ENCODE results near the gene ENOX1.

ENOX1 gene

DNA sequence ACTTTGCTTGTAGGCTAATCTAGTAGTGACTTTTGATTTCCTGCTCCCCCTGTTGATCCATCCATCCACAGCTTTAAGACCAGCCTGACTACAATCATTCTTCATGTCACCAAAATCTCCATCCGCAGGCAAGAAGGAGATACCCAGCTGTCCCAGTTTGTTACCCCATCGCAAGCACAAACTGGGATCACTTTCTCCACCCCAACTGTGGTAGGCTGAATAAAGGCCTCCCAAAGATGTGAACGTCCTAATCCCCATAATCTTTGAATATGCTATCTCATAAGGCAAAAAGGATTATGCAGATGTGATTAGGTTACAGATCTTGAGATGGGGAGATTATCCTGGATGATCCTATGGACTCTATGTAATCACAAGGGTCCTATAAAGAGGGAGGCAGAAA lies 202.0 kb downstream of the ENOX1 start:
- TF ChIP-seq, protein P1, sequence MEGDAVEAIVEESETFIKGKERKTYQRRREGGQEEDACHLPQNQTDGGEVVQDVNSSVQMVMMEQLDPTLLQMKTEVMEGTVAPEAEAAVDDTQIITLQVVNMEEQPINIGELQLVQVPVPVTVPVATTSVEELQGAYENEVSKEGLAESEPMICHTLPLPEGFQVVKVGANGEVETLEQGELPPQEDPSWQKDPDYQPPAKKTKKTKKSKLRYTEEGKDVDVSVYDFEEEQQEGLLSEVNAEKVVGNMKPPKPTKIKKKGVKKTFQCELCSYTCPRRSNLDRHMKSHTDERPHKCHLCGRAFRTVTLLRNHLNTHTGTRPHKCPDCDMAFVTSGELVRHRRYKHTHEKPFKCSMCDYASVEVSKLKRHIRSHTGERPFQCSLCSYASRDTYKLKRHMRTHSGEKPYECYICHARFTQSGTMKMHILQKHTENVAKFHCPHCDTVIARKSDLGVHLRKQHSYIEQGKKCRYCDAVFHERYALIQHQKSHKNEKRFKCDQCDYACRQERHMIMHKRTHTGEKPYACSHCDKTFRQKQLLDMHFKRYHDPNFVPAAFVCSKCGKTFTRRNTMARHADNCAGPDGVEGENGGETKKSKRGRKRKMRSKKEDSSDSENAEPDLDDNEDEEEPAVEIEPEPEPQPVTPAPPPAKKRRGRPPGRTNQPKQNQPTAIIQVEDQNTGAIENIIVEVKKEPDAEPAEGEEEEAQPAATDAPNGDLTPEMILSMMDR (conservative IDR thresholded peaks at IDR 0.05) = no peak
- no peak overlapping the region for H3K27ac ChIP-seq

DNA sequence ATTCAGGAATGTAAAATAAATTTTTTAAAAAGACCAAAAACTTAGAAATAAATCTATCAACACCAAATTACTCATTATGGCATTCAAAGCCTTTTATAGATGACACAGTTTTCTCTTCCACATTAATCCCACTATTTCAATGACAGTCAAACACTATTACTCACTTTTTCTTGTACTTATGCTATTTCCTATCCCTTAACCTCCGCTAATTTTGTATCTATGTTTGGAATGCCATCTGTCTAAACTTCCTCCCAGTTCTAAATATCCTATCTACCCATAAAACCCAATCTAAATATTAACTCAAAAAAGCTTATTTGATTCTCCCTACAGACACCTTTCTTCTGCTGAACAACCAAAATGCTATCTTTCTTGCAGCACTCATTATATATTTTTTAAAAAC lies 203.5 kb downstream of the ENOX1 start:
- no peak overlapping the region for H3K27ac ChIP-seq
- TF ChIP-seq, protein P1 (conservative IDR thresholded peaks at IDR 0.05) = no peak

DNA sequence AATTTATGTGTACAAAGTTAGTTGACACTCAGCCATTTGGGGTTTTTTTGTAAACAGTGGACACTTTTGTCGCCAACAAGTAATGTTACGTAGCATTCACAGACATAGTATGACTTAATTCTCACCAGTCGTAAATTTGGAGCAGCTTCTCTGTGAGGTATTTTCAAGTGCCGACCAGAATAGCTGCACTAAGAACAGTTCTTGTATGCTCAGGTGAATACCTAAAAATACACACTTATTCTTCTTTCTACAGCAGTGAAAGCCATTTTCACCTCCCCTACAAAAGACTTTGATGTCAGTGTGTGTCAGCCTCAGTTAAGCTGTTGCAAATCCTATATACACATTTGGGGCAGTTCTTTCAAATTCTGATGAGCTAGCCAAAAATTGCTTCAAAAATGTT lies 206.5 kb downstream of the ENOX1 start:
- no peak overlapping the region for H3K27ac ChIP-seq
- TF ChIP-seq, protein P1 (conservative IDR thresholded peaks at IDR 0.05) = no peak

DNA sequence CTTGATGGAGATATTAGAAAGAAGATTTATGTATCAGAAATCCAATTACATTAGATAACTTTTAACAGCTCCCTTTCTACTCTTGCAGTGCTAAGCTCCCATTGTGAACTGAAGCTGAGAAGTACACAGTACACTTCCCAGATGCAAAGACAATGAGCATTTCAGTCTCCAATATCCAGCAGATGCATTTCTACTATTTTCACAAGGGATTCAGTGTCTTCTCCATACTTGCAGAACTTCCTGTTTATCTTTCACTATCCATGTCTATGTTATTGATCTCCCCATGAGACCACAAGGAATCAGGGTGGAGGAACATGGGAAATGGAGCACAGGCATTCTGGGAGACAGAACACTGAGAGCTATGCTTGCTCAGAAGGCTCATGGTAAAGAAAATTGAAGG lies 207.5 kb downstream of the ENOX1 start:
- TF ChIP-seq, protein P1 (conservative IDR thresholded peaks at IDR 0.05) = no peak
- no peak overlapping the region for H3K27ac ChIP-seq

DNA sequence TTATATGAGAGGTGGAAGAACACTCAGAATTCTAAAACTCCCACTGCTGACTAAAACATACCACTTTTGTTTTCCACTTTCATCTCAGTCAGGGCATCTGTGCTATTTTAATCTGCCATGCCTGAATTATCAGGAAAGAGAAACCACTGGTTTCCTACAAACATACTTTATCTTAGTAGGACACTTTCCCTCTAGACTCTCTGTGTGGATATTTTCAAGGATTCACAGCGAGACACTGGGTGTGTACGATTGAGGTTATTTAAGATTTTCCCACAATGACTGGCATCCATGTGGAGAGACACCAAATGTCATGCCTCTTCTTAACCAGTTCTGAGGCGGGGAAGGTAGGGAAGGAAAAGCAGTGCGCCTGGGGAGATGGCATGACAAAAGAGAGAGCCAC lies 212.2 kb downstream of the ENOX1 start:
- no peak overlapping the region for H3K27ac ChIP-seq
- TF ChIP-seq, protein P1 (conservative IDR thresholded peaks at IDR 0.05) = no peak

DNA sequence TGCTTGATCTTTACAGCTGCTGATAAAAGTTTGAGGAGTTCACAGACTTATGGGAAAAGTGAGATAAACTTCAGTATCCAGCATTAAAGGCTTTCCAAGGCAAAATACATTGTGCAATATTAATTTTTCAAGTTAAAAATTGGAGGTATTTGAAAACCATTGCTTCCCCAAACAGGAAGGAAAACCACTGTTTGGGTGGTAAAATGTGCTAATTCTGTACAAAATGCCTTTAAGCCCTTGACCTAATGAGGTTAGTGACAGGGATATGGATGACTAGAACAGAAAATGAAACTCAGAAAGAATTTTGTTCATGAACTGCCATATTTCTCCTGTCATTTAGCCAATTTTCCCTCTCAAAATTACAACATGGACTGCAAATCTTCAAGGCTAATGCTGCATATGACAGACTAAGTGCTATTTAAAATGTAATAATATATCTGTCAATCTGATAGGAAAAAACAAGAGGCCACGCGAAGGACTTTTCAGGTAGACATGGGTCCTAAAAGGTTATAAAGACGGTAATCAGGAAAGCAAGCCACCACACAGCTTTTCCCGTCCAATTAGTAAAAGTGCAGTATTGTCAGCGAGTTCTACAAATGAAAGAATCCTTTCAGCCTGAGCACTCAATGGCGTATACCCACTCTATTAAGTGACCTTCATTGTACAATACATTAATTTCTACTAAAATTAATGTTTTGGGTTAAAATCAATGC lies 212.8 kb downstream of the ENOX1 start:
- no peak overlapping the region for H3K27ac ChIP-seq
- TF ChIP-seq, protein P1 (conservative IDR thresholded peaks at IDR 0.05) = no peak

DNA sequence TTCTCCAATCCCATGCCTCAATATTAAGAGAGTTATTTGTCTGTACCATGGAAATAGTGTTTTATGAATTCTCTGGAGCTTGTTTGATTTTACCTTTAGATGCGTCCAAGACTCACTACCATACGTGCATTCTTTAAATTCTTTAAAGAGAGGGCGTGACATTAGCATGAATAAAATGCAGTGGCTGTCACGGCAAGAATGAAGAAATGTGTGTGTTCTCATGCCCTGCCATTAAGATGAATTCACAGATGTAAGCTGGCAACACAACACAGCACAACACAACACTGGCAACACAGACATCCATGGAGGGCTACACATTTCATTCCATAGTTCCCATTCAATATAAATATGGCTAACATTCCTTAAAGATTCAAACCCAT lies 213.4 kb downstream of the ENOX1 start:
- H3K27ac ChIP-seq = no peak overlapping the region
- TF ChIP-seq, protein P1 (conservative IDR thresholded peaks at IDR 0.05) = no peak
